Left forelimb (tissue), 1 donor: ENCODE data around the gene RIC1.
"Not testable (repeated sequence)": the region's sequence is repeated elsewhere in the genome, so short reads cannot be mapped to it uniquely, and the experiment has no call there.

Experiments used
- DNase-seq: peaks from one replicate; pipeline ENCODE4 v3.0.0-alpha.2; 2018; ENCODE audit warnings: low spot score

RIC1 gene

DNA sequence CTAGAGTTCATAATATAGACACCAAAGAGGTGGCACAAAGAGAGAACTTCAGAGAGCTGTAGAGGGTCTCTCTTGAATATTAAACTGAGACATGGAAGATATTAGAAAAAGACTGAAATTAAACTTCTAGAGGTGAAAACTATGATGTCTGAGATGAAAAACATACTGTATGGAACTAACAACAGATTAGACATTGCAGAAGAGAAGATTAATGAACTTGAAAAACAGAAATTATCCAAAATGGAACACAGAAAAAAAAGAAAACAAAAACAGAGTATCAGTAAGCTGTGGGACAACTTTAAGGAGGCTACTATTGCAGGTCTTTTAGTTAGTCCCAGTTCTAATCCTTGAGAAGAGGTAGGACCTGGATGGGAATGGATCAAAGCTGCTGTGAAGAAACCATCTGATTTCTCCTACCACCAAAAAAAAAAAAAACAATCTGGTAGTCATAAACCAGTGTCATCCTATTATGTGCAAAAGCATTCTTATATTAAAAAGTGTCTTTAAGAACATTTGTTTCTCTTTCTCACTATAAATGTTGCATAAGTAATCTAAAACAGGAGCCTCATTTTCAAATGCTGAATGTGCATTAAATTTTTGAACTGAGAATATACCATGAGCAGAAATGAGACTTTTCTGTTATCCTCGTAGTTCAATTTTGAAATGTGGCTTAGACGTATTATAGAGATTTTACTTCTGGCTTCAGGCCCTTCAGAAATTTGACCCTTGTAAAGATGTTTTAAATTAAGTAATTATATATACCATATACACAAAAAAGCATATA, 107.8 kb downstream of the RIC1 start:
- DNase-seq, result no peak

DNA sequence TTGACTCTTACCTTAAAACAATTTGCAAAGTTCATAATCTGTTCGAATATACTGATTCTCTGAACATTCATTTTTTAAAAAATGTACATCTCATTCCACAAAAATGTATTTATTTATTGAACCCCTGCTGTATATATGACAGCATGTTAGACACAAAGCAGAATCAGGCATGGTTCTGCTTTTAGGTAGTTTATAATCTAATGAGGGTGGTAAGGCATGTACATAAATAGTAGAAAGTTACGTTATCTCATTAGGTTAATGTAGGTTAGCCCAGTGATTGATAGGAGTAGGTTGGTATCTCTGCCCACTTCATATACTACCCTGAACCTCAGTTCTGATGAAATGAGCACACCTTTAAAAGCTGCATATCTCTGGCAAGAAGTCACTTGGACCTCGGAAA, 114.2 kb downstream of the RIC1 start:
- no peak for DNase-seq

DNA sequence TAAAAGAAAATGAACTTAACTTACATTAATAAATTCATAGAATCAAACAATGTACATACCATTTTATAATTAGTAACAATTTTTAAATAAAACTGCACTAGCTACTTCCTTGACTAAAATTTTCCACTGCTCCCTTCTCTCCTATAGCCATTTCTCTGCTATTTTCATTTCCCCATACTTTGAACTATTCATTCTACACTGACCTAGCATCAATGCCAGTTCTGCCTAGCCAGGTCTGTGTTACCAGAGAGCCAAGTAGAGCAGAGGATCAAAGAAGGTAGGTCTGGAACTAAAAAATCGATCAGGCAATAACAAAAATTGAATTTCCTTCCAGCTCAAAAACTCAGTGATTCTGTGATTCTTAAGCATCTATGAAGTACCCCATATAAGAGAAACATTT, 119.5 kb downstream of the RIC1 start:
- DNase-seq, result no peak

DNA sequence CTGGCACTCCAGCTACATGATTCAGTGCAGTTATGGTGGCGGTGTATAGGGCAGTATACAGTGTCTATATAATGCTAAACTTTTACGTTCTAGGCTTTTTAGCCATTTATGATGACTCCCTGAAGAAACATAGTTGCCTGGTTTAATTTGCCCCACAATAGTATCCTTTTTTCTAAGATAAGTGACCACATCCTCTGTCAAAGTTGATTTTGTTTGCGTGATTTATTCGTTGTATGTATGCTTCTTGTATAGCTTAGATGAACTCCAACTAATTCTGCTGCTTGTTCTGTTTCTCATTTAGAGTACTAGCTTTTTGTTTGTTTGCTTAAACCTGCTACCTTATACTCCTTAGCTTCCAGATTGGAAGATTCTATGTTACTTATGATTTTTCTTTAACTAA, 120.4 kb downstream of the RIC1 start:
- no peak for DNase-seq

DNA sequence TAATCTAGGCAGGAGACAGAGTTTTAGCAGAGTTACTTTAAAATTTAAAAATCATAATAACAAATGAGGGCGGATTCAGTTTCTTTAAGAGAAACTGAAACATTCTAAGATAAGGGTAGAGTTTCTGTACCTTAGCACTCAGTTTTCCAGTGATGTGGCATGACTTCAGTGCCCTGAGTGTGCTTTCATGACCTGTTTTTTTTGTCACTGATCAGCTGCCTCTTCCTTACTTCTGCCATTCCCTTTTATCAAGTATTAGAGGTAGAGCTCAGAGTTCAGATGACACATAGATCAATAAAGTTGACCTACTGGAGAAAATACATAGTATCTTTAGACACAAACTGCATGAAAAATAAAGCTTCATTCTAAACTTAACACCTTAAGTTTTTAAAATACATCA, 121.7 kb downstream of the RIC1 start:
- no peak for DNase-seq

DNA sequence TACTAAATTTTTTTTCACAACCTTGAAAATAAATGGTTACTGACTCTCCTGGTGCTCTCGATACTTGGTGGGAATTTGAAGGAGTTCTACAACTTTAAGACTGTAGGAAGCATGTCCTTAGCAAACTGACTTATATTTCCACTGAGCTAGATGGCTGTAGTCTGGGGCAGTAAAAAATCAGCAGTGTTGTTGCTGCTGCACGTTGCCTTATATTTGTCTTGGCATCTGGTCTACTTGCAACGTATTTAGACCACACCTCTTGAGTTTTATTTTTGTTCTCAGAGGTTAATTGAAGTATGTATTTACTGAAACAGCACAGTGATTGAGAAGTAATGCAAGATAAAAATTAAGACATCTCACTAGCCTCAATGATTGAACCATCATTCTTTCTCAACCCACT, 127.7 kb downstream of the RIC1 start:
- no peak for DNase-seq

DNA sequence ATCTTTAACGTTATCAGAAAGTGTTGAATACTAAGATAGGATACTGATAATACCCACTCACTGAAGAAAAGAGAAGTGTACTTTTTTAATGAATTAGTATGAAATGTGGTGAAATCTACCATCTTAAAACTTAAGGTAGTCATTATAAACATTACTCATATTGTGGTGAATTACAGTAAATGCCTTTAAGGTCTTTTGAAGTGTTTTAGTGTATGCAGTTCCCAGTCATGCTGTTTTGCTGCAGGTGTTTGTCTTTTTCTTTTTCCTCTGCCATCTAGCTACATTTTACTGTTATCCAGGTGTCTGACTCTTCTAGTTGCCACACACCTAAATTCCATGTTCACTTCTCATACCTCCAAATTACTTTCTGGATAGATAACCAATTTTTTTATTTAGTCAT, 131.4 kb downstream of the RIC1 start:
- DNase-seq, result no peak

DNA sequence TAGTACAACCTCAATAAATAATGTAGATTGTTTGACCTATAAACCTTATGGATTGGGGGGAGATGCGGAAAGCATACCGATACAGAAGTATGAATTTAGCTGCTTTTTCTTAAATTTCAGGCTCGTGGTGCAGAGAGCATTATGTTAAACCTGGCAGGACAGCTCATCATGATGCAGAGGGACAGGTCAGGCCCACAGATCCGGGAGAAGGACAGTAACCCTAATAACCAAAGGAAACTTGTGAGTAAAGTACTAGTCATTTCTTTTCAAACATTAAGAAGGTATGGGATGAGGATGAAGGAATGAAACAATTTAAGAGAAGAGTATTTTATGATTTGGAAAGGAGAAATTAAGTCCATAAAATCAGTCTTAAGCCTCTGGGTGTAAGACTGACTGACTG, 133.5 kb downstream of the RIC1 start:
- no peak for DNase-seq

DNA sequence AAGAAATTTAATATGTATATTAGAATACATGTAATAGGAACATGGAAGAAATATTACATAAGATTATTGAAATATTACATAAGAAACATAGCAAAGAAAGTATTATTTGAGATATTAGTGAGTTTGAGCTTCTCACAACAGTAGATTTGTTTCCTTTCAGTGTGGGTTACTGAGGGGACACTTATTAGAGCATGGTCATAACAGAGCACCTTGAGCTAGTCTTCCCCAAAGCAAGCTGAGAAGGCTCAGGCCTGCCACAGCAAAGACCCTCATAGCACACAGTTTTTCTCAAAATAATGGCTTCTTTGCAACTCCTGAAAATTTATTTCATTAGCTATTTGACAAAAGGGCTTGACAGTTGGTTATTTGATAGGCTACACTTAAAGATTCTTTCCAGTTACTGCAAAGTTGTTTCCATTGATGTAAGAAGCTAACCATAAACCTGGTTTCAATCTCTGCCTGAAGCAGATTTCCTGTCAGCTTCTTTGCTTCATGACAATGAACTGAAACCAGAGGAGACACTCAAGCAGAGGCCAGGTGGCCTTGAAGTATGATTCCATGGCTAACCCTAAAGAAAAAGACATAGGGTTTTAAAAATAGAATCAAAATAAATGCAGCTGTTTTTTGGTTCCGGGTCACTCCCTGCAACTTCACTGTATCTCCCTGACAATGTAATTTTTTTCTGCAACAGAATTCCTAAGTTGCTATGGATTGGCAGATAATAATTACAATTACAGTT, 135.4 kb downstream of the RIC1 start:
- DNase-seq, result no peak

DNA sequence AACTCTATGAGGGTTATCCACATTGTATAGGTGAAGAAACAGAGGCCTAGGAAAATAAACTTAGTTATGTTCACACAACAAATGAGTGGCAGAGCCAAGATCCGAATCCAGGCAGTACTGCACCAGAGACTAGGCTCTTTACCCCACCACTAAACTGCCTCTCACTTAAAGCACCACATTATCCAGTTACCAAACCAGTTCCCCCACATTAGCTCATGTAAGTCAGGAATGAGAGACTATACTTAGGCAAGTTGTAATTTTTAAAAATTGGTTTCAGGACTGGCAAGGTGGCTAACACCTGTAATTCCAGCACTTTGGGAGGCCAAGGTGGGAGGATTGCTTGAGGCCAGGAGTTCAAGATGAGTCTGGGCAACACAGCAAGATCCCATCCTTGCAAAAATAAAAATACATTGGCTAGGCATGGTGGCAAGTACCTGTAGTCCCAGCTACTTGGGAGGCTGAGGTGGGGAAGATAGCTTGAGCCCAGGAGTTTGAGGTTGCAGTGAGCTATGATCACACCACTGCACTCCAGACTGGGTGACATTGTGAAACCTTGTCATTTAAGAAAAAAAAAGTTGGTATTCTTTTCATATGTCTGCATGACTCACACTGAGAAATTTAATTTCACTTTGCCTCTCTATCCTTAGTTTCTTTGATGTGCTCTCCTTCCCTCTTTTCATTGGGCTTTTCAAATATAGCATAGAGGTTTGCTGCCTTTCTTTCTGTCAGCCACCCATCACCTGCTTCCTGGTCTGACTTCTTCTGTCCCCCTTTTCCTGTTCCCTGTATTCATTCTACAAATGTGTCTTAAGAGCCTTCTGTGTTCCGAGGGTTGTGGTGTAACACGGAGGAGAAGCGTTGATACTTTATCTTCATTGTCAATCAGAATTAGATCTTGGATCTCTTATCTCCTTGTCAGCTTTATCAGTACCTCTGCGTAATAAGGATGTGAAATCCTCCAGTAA, 139.3 kb downstream of the RIC1 start:
- DNase-seq, result no peak

DNA sequence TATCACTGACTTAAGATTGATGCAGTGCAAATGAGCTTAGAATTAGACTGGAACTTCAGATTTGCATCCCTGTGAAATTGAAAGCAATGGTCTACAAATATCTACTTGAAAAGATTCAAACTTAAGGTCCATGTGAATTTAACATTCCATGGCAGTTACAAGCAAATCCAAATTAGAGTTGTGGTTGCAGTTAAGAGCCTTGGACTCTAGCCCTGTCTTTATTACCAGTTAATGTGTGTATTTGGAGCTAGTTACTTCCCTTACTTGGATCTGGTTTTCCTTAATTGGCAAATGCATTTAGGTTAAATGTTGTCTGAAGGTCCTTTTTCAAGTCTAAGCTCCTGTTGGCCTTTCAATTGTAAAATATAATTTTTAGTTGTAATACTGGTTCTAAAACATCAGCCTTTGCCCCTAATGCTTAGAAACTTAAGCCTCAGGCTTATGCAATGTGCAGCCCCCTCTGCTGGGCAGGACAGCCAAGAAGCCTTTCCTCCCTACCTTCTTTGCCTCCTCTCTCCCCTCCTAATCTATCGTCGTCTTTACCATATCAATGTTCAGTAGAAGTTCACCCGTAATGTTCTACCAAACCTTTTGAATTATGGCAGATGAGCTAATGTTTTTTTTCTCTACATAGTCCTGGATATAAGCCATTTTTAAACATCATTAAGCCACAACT, 144.6 kb downstream of the RIC1 start:
- no peak for DNase-seq

DNA sequence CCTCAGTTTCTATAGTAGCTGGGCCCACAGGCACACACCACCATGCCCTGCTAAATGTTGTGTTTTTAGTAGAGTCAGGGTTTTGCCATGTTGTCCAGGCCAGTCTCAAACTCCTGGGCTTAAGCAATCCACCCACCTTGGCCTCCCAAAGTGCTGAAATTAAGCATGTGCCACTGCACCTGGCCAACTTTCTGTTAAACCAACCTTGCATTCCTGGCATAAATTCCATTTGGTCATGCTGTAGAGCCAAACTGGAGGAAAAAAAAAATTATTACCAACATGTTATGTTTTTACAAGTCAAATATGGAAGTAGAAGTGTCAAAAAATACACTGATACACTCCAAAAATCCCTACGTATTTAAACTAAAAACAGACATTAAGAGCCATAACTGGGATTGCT, 149.9 kb downstream of the RIC1 start:
- DNase-seq, result no peak

DNA sequence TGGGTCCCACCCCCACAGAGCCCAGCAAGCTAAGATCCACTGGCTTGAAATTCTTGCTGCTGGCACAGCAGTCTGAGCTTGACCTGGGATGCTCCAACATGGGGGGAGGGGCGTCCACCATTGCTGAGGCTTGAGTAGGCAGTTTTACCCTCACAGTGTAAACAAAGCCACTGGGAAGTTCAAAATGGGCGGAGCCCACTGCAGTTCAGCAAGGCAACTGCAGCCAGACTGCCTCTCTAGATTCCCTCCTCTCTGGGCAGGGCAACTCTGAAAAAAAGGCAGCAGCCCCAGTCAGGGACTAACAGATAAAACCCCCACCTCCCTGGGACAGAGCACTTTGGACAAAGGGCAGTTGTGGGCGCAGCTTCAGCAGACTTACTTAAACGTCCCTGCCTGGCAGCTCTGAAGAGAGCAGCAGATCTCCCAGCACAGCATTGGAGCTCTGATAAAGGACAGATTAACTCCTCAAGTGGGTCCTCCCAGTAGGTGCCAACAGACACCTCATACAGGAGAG, 150.9 kb downstream of the RIC1 start:
- not testable (repeated sequence) for DNase-seq

DNA sequence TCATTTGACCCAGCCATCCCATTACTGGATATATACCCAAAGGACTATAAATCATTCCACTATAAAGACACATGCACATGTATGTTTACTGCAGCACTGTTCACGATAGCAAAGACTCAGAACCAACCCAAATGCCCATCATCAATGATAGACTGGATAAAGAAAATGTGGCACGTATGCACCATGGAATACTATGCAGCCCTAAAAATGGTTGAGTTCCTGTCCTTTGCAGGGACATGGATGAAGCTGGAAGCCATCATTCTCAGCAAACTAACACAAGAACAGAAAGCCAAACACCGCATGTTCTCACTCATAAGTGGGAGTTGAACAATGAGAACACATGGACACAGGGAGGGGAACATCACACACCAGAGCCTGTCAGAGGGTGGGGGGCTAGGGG, 154.5 kb downstream of the RIC1 start:
- not testable (repeated sequence) for DNase-seq

DNA sequence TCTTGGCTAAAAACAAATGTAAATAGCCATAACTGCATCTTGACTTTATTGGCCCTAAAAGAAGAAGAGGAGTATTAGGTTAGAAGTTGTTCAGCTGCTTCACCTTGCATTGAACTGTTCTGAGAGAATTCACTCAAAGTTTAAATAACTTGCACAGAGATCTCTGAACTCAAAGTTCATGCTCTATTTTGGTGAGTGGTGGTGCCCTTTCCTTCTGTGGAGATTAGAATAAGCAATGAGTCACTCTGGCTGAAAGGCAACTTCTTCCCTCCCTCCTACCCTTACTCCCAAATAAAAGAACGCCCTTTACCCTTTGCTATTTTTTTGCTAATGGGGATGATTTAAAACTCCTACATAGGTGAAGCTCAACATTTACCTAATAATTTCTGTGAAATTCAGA, 155.1 kb downstream of the RIC1 start:
- DNase-seq, result no peak

DNA sequence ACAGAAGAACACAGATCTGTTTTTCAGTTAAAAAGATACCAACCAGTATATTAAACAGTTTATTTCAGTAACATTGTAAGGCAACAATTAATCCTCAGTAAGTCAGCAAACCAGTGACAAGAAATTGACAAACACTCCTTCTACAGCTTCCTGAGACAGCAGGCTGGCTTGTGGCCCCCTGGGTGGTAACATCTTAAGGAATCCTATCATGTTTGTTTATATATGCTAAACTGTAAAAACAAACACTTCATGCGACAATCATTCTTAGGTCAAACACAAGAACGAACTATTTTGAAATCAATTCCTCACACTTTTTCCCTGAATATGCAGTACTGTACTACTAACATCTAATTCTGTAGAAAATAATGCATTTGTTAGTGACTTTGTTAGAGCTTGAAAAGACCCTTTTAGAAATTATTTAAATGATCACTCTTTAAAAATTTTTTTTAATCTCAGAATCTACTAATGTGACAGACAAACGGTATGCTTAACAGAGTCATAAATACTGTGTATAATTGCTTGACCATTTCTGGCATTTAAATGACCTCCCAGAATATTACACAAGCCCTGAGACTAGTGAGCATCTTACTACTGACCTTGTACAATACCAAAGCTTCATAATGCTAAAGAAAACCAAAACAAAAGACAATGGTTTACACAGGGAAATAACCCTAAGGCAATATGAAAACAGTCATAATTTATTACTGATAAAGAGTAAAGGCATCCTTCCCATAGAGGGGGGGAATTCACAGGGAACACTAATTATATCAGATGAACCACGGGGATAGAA, 155.8 kb downstream of the RIC1 start:
- no peak for DNase-seq

DNA sequence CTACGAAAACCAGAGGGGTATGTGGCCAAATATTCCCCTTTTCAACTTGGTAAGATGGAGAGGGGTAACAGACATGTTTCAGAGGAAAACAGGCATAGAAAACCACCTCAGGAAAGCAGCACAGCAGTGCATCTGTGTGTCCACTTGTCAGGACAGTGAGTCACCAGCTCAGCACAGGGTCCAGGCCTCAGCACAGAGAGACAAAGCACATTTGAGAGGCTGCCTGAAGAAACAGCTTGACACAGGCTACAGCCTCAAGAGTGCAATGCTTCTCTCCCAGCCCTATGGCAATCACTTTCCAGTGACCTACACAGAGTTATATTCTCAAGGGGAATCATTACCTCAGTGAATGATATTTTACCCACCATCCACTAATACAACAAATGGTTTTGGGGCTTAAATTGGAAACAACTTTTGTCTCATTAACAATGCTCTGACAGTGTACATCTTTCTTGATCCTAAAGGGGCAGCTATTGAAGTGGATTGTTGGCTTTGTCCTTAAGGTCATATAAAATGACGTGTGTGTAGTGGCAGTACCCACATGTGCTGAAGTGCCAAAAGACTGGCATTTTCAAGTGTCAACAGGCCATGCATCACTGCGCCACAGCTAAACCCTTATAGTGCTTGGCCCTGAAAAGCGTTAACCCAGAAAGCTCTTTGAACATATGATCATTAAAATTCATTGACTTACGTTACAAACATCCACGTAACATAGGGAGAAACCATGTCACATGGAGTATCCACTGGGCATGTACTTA, 157.6 kb downstream of the RIC1 start:
- DNase-seq, result no peak

DNA sequence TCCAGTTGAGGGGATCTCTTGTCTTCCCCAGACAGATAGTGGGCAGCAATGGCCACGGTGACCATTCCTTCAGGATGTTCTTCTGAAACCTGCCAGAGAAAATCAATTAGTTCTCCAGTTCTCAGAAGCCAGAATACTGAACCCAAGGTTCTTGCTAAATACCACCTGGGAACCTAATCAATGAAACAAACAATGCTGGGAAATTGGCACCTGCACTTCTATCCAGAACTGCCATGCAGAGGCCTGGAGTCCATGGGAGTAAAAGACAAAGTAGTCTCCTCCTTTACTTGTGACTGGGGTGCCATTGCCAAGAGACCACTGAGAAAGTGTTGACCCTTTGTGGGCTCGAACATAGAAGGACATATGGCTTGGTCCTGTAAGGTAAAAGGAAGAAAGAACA, 158.3 kb downstream of the RIC1 start:
- DNase-seq, result no peak

DNA sequence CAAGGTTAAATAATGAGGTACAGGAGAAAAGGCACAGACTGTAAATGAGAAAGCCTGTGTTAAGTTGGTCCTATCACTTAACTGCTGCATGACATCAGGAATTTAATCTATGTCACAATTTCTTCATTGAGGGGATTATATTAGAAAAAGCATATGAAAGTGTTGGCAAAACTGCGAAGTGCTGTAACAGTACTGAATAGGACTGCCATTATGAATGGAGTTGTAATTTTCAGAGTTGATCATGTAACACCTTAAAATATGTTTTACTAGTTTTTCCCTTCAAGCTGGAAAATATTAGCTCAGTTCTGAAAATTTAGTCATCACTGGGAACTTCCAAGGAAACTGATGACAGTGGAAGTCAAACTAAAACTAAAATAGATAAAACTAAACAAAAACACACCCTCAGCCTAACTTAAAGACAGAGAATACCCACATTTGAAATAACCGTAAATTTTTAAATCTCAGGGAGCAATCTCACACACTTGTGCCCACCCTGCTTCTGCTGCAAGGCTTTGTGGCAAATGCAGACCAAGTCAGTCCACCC, 158.9 kb downstream of the RIC1 start:
- DNase-seq, result no peak

DNA sequence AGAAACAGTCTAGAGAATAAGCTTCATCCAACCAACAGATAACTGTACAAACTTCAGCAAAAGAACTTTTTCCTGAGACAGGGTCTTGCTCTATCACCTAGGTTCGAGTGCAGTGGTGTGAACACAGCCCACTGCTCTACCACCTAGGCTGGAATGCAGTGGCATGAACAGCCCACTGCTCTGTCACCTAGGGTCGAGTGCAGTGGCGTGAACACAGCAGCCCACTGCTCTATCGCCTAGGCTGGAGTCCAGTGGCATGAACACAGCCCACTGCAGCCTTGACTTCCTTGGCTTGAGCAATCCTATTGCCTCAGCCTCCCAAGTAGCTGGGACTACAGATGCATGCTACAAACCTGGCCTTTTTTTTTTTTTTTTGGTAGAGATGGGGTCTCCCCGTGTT, 160.6 kb downstream of the RIC1 start:
- no peak for DNase-seq
